Skeletal muscle satellite cell (primary cell): Measurements from ENCODE around the gene BTBD2.

ENCODE experiments used
- H3K27me3 ChIP-seq: 2 replicates; pipeline ENCODE4 v1.7.0; 2013; ENCODE audit warnings: low read length; ENCODE audit not compliant: control insufficient read depth, insufficient read depth
- H3K36me3 ChIP-seq: 2 replicates; pipeline ENCODE4 v1.7.0; 2013; ENCODE audit warnings: mild to moderate bottlenecking, control low read depth, low read length; ENCODE audit not compliant: insufficient read depth
- H3K4me1 ChIP-seq: 2 replicates; pipeline ENCODE4 v1.7.0; 2013; ENCODE audit warnings: low read length; ENCODE audit not compliant: control insufficient read depth, insufficient read depth
- H3K4me2 ChIP-seq: 2 replicates; pipeline ENCODE4 v1.7.0; 2013; ENCODE audit warnings: mild to moderate bottlenecking, low read length
- H3K4me3 ChIP-seq: 2 replicates; pipeline ENCODE4 v1.7.0; 2013; ENCODE audit warnings: low read length
- H3K9ac ChIP-seq: 2 replicates; pipeline ENCODE4 v1.7.0; 2013; ENCODE audit warnings: mild to moderate bottlenecking, low read depth, low read length, moderate library complexity
- H3K9me3 ChIP-seq: replicated peaks from 2 replicates; pipeline ENCODE4 v1.7.0; 2013; ENCODE audit warnings: mild to moderate bottlenecking, control low read depth, low read length

BTBD2 gene

DNA sequence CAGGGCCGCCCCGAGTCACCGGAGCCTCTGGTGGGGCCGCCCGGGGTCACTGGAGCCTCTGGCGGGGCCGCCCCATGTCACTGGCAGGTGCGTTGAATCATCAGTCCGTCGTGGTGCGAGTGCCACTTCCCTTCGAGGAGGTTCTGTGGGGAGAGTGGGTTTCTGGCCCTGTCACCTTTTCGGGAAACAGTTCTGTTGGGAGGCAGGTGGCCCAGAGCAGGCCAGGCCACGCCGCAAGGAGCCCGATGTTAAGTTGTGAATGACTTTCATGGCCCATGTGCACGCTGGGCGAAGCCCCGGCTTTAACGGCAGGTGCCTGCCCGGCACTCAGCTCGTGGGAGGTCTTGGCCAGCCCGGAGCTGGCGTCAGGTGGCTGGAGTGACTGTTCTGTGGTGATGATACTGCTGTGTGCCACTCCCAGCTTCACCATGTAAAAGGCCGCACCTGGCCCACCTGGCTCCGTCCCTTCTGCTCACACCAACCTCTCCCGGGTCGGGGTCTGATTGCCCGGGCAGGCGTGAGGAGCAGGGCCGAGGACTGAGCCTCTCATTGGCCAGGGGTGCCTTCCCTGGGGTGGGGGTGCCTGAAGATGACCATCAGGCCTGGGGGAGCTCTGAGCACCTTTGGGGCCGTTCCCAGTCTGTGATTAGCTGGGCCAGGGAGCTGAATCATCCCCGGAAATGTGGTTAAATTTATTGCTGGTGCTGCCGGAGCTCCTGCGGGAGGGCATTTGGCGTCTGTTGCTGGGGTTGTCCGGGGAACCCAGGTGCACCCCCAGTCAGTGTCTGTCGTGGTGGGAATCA is 45.3 kb downstream of the BTBD2 start:
- H3K4me1 ChIP-seq: peaks cover 18% of the 10 kb centered on the region
- no peak overlapping the region for H3K4me3 ChIP-seq
- no peak overlapping the region for H3K4me2 ChIP-seq
- H3K27me3 ChIP-seq: no peaks in the 10 kb centered on the region
- H3K36me3 ChIP-seq: peaks cover 24% of the 10 kb centered on the region
- no peak overlapping the region for H3K9ac ChIP-seq
- no peaks in the 10 kb centered on the region for H3K9me3 ChIP-seq

DNA sequence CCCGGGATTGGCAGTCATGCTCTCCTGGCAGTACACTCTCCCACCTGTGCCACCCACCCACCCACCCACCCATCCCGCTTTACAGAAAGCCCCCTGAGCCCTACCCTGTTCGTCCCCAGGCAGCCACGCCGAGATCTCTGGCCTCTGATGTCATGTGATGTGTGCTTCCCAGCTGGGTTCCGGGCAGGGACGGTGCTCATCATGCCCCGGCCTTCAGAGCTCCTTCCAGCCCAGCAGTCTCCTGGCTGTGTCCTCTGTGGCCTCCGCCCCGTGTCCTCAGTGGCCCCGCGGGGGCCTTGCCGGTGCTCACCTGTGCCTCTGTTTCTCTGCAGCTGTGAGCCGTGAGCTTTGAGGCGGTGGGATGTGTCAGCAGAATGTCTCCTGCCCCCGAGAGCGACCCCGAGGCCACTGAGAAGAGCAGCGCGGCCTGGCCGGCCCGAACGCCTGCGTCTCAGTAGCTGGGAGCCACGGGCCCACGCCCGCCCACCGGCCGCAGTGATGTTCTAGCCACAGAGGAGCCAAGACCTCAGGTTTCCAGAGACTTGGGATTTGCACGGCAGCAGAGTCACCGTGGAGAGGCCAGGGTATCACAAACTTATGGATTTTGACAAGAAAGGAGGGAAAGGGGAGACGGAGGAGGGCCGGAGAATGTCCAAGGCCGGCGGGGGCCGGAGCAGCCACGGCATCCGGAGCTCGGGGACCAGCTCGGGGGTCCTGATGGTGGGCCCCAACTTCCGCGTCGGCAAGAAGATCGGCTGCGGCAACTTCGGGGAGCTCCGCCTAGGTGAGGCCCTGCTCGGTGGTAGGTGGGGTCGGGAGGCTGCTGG is 46.1 kb downstream of the BTBD2 start:
- H3K9ac ChIP-seq: no peak overlapping the region

DNA sequence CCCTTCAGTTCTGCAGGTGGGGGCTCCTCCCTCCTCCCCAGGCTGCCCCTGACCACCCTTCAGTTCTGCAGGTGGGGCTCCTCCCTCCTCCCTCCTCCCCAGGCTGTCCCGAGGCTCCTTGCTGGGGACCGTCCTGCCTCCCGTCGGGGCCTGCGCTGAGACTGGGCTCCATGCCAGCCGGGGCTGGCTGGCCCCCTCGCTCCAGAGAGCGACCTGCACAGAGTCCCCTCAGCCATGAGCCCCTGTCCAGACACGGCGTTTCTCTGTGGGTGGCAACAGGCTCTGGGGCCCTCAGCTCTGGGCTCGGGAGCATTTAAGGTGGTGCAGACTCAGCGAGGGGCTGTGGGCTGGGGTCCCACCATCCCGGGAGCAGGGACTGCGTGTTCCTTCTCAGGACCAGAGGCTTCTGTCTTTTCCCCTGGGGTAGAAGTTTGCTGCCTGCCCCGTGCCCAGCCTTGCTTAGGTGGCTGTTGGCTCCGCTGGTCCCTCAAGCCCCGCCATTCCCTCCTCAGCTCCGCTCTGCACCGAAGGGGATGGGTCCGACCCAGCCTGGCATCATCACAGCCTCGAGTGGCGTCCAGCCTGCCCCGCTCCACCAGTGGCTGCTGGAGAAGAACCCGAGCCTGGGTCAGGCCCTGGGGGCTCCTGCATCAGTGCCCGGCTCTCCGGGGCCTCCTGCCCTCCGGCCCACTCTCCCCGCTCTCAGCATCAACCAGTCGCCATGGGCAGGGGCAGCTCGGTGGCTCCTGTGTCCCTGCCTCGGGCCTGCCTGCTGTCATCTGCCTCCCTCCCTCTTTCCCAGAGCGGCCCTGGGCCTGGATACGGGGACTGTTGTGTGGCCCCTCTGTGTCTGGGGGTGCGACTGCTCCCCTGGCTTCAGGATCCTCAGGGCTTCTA is 47.0 kb downstream of the BTBD2 start:
- H3K4me1 ChIP-seq: peaks cover 16% of the 10 kb centered on the region
- peaks cover 25% of the 10 kb centered on the region for H3K36me3 ChIP-seq
- H3K9me3 ChIP-seq: no peaks in the 10 kb centered on the region
- H3K27me3 ChIP-seq: no peaks in the 10 kb centered on the region
- H3K9ac ChIP-seq: no peak overlapping the region
- no peak overlapping the region for H3K4me2 ChIP-seq
- no peak overlapping the region for H3K4me3 ChIP-seq

More for the DNA sequence above, 46.1 kb downstream of the BTBD2 start:
- no peak overlapping the region for H3K4me2 ChIP-seq
- H3K4me1 ChIP-seq: peaks cover 16% of the 10 kb centered on the region
- peaks cover 21% of the 10 kb centered on the region for H3K36me3 ChIP-seq
- H3K27me3 ChIP-seq: no peaks in the 10 kb centered on the region
- H3K4me3 ChIP-seq: no peak overlapping the region
- no peaks in the 10 kb centered on the region for H3K9me3 ChIP-seq

DNA sequence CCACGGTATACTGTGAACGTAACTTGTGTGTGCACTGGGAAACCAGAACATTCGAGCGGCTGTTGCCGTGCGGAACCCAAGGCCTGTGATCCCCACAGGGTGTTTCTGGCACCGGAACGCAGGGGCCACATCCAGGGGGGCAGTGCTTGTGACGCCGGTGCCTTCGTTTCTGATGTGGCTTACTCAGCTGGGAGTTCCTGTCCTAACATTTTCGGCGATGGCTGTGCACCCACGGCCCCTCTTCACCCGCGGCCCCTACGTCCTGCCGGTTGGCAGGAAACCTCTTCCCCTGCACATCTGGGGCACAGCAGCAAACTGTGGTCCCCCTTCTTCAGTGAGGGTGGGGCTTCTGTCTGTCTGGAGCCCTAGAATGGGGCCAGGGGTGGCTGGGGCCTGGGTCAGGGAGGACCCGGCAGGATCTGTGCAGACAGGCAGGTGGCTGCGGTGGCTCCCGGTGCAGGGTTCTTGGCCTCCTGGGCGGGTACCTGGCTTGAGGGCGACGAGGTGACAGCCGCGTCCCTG is 48.4 kb downstream of the BTBD2 start:
- H3K36me3 ChIP-seq: peaks cover 30% of the 10 kb centered on the region
- no peak overlapping the region for H3K4me3 ChIP-seq

DNA sequence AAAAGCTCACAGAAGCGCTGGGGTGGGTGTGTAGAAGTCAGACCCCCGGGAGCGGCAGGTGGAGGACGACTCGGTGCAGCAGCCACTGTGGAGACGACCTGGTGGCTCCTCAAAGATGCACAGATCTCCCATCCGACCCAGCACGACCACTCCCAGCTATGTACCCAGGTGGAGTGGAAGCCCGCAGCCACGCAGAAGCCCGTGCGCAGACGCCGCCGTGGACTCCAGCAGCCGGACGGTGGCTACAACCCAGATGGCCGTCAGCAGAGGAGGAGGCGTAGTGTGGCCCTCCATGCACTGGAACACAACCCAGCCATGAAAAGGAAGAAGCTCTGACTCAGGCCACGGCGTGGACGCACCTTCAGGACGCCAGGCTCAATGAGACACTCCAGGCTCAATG is 52.8 kb downstream of the BTBD2 start:
- peaks cover 14% of the 10 kb centered on the region for H3K36me3 ChIP-seq
- H3K27me3 ChIP-seq: no peaks in the 10 kb centered on the region
- H3K9ac ChIP-seq: no peak overlapping the region
- H3K4me3 ChIP-seq: no peak overlapping the region
- no peak overlapping the region for H3K4me2 ChIP-seq
- H3K4me1 ChIP-seq: no peaks in the 10 kb centered on the region
- H3K9me3 ChIP-seq: no peaks in the 10 kb centered on the region

More for the DNA sequence above, 48.4 kb downstream of the BTBD2 start:
- Histone ChIP-seq H3K9ac (no peak overlapping the region), H3K27me3 (no peaks in the 10 kb centered on the region), H3K9me3 (no peaks in the 10 kb centered on the region), H3K4me1 (peaks cover 16% of the 10 kb centered on the region), H3K4me2 (no peak overlapping the region)

DNA sequence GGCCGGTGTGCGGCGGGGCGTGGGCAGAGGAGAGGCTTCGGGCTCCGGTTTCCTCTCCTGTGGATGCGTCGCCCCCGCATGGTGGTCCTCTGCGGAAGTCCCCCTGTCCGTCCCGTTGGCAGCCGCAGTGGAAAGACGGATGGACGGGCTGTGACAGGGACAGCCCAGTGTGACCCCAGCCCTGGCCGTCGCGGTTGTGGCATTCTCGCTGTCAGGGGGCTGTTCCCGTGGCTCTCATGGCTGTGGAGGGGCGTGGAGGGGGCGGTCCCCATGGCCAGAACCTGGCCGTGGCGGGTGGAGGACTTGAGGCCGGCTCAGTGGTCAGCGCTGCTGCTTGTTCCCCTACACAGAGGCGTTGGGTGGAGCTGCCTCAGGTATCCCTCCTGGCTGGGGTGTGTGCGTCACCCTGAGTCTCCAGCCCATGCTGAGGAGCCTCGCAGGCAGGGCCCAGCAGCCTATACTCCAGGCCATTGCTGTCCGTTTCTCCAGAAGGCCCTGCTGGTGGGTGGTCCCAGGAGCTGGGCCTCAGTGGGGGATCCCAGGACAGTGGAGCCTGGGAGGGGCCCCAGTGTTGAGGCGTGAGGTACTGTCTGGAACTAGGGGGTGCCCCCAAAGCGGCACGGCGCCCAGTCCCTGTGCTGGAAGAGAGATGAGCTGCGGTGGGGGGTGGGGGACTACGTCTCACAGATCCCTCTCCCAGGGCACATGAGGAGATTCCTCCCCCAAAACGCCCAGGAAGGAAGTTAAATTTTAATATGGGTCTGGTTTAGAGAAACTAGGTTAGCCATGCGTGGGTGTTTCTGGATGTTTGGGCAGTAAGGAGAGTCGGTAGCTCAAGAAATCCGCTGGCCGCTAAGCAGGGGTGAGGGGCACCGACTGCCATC is 54.3 kb downstream of the BTBD2 start:
- H3K27me3 ChIP-seq: no peaks in the 10 kb centered on the region
- H3K36me3 ChIP-seq: peaks cover 12% of the 10 kb centered on the region
- no peak overlapping the region for H3K4me3 ChIP-seq
- no peak overlapping the region for H3K4me2 ChIP-seq
- no peak overlapping the region for H3K9ac ChIP-seq
- H3K9me3 ChIP-seq: no peaks in the 10 kb centered on the region
- no peaks in the 10 kb centered on the region for H3K4me1 ChIP-seq

DNA sequence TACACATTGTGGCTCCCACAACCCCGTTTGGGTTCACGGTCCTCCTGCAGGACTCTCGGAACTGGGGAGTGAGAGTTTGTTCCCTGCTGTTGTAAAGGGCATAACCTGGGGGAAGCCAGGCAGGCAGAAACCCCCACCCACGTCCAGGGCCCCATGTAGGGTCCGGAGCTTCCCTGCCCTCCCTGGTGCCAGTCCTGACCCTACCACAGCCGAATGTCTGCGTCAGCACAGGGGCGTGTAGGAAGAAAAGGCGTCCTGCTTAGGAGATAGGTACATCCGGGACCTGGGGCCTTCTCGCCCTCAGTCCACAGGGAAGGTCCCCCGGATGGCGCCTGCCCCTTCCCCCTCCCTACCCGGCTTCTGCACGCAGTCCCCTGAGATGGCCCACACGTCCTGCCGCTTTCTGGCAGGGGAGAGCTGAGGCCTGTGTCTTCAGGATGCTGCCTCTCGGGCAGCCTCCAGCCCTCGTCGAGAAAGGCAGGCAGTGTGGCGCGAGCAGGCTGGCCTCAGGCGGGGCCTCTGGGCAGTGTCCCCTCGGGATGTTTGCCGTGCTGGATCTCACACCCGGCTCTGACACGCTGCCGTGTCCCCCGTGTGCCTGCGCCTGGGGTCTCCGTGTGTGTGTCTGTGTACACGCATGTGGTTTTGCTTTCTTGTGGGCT is 55.5 kb downstream of the BTBD2 start:
- Histone ChIP-seq H3K9me3 (no peaks in the 10 kb centered on the region), H3K27me3 (no peaks in the 10 kb centered on the region), H3K9ac (no peak overlapping the region), H3K4me1 (no peaks in the 10 kb centered on the region), H3K36me3 (peaks cover 10% of the 10 kb centered on the region), H3K4me3 (no peak overlapping the region), H3K4me2 (no peak overlapping the region)

DNA sequence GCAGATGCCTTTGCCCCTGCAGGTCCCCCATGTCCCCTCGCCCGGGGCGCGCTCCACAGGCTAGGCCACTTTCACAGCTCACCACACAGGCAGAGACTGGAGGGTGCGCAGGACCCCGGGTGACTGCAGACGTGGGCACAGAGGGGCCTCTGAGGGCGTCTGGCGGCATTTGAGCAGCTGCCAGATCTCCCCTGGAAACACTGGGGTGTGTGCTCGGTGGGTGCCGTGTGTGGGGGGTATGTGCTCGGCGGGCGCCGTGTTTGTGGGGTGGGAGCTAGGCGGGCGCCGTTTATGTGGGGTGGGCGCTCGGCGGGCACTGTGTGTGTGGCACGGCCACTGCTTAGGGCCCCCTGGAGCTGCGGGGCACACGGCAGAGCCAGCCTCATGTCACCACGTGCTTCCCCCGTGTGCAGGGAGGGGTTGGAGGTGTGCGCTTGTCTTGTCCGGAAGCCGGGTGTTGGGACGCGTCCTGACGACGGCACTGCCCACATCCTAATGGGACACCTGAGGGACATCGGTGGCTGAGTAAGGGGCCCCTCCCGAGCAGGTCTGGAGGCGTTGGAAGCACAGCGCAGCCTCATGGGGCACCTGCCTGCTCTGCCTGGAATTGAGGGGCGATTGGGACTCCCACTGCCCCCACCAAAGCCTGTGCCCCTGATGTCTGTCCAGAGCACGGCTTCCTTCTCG is 57.8 kb downstream of the BTBD2 start:
- Histone ChIP-seq H3K4me3 (no peak overlapping the region), H3K9me3 (no peaks in the 10 kb centered on the region), H3K27me3 (no peaks in the 10 kb centered on the region), H3K9ac (no peak overlapping the region), H3K36me3 (peaks cover 3% of the 10 kb centered on the region), H3K4me2 (no peak overlapping the region), H3K4me1 (no peaks in the 10 kb centered on the region)

DNA sequence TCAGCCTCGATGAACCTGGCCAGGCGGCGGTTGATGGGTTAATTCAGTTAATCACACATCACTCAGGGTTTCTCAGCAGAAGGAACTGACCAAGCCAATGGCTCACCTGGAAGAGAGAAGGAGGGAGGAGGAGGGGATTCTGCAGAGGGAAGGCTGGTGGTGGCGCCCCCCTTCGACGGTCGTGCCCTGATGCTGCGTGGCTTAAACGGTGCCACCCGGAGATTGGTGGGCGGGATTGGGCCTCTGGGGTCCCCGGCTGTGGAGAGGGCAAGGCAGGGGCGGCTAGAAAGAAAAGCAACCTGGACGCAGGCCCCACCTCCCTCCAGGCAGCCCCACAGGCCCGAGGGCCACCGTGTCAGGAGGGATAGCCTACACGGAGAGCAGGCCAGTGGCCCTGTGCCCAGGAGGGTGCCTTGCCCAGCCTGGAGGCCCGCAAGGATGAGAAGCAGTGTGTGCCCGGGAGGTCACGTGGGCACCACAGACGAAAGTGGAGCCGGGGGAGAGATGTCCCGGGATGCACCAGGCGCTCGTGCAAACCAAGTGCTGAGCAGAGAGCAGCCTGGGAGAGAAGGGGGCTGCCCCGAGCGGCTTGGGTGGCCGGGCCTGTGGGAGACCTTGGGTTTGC is 58.5 kb downstream of the BTBD2 start:
- no peak overlapping the region for H3K9ac ChIP-seq
- no peaks in the 10 kb centered on the region for H3K27me3 ChIP-seq
- H3K36me3 ChIP-seq: peaks cover 1% of the 10 kb centered on the region
- no peaks in the 10 kb centered on the region for H3K9me3 ChIP-seq
- H3K4me2 ChIP-seq: no peak overlapping the region
- no peaks in the 10 kb centered on the region for H3K4me1 ChIP-seq
- no peak overlapping the region for H3K4me3 ChIP-seq
